ENCODE measurements around the gene GTF3A. TPM values are rescaled to one million over a fixed set of nuclear protein-coding genes. Genes with fewer than 3 reads are reported as not detected.

GTF3A gene
- total and polyA plus RNA-seq, 2 of the 8 experiments (the other 6 are each of a cell fraction or from before 2014, with no cell fraction given) = 41.6 to 96.5 TPM

- no peak overlapping the region for H3K4ac ChIP-seq (replicated peaks; ENCODE audit: insufficient read length, low read depth, low read length)
- no peak overlapping the region for H3K18ac ChIP-seq (ENCODE audit: extremely low read depth, low read length)
- no peak overlapping the region for H3K23ac ChIP-seq (ENCODE audit: insufficient read length)
- H3K27me3 ChIP-seq (replicated peaks in 1 of 4; ENCODE audit: control insufficient read depth in 3 of 4, extremely low read depth in 1 of 4, insufficient read depth in 3 of 4, low read length in 3 of 4) = no peaks in the 10 kb centered on the region
- H3K14ac ChIP-seq (ENCODE audit: insufficient read length) = no peak overlapping the region
- 89% methylated on average over 5 of the region's 5 CpGs; no CpG with 5 or more reads in 1 of the 2 experiments for WGBS, 2 experiments (ENCODE audit: extremely low coverage in 1 of 2, insufficient coverage in 1 of 2, insufficient read length in 1 of 2, insufficient replicate concordance in 2 of 2, low coverage in 1 of 2, low lambda C conversion rate in 2 of 2, missing lambda C conversion rate in 1 of 2)
- H2BK15ac ChIP-seq (ENCODE audit: low read length) = no peak overlapping the region
- no peaks in the 10 kb centered on the region for H3K79me2 ChIP-seq (ENCODE audit: control insufficient read depth in 1 of 2, insufficient read depth in 2 of 2, low read length in 2 of 2)
- H3K27ac ChIP-seq (ENCODE audit: low read depth, low read length) = no peak overlapping the region
- no peak overlapping the region for H3K56ac ChIP-seq (replicated peaks; ENCODE audit: insufficient read length, low read depth, low read length)
- no peak for DNase-seq (ENCODE audit: low read depth in 1 of 2, low spot score in 2 of 2)
- no peaks in the 10 kb centered on the region for H3K9me3 ChIP-seq (ENCODE audit: insufficient read depth in 2 of 2, low read depth in 1 of 2, low read length in 1 of 2)
- no peak overlapping the region for H2BK120ac ChIP-seq (replicated peaks; ENCODE audit: low read depth, low read length)
- no peak overlapping the region for H3K4me2 ChIP-seq (ENCODE audit: insufficient read depth in 1 of 2, low read depth in 2 of 2, low read length in 2 of 2)
- no peaks in the 10 kb centered on the region for H4K20me1 ChIP-seq (replicated peaks in 1 of 2; ENCODE audit: control insufficient read depth in 1 of 2, insufficient read depth in 2 of 2, low read length in 2 of 2)
- H3K9ac ChIP-seq (replicated peaks in 1 of 4; ENCODE audit: extremely low read depth in 1 of 4, low read depth in 3 of 4, low read length in 3 of 4) = no peak overlapping the region
- FAIRE-seq = no peak
- CTCF ChIA-PET (ENCODE audit: partially characterized antibody) = no interaction called here
- no peak overlapping the region for H2AK5ac ChIP-seq (ENCODE audit: low read depth, low read length)
- no peaks in the 10 kb centered on the region for H3K23me2 ChIP-seq (ENCODE audit: low read depth, low read length)
- no peak overlapping the region for H4K91ac ChIP-seq (replicated peaks; ENCODE audit: insufficient read length, low read length)
- H4K8ac ChIP-seq (ENCODE audit: extremely low read depth, insufficient read depth, low read length) = no peak overlapping the region
- no peak overlapping the region for H2BK5ac ChIP-seq (ENCODE audit: low read depth, low read length)
- H3K79me1 ChIP-seq (ENCODE audit: low read depth, low read length) = no peaks in the 10 kb centered on the region
- H2BK20ac ChIP-seq (ENCODE audit: low read length) = no peak overlapping the region
- no peak overlapping the region for H2BK12ac ChIP-seq (ENCODE audit: low read depth, low read length)
- H3K4me3 ChIP-seq (ENCODE audit: extremely low read depth in 1 of 4, insufficient read depth in 2 of 4, low read depth in 3 of 4, low read length in 4 of 4) = no peak overlapping the region
- H3K36me3 ChIP-seq (ENCODE audit: control insufficient read depth in 2 of 4, insufficient read depth in 4 of 4, low read length in 3 of 4) = no peaks in the 10 kb centered on the region
- no peak overlapping the region for H4K5ac ChIP-seq (ENCODE audit: insufficient read length, low read depth, low read length)
- H2AFZ ChIP-seq (ENCODE audit: low read length) = no peak overlapping the region
- POLR2A ChIA-PET (ENCODE audit: partially characterized antibody) = no interaction called here
- no peaks in the 10 kb centered on the region for H3K4me1 ChIP-seq (replicated peaks in 1 of 4; ENCODE audit: control insufficient read depth in 3 of 4, insufficient read depth in 4 of 4, low read length in 3 of 4)
- TF ChIP-seq ZNF274 (IDR thresholded peaks at IDR 0.05; ENCODE audit: borderline replicate concordance, extremely low read depth, low read length) (no peak), SP4 (IDR thresholded peaks at IDR 0.05; ENCODE audit: low read length) (no peak), CBX5 (IDR thresholded peaks at IDR 0.05; ENCODE audit: low read depth, low read length) (no peak), CHD1 (IDR thresholded peaks at IDR 0.05; ENCODE audit: low read depth, low read length) (no peak), BACH1 (IDR thresholded peaks at IDR 0.05; ENCODE audit: low read length) (no peak), POLR2A (IDR thresholded peaks at IDR 0.05; ENCODE audit: control extremely low read depth in 1 of 2, low read depth in 2 of 2, low read length in 2 of 2) (no peak), RBBP5 (IDR thresholded peaks at IDR 0.05; ENCODE audit: borderline replicate concordance, low read depth, low read length) (no peak), MAFK (IDR thresholded peaks at IDR 0.05; ENCODE audit: low read depth, low read length) (no peak), GTF2F1 (IDR thresholded peaks at IDR 0.05; ENCODE audit: borderline replicate concordance, low read depth, low read length) (no peak), SIX5 (IDR thresholded peaks at IDR 0.05; ENCODE audit: low read depth, low read length) (no peak), CHD2 (IDR thresholded peaks at IDR 0.05; ENCODE audit: low read length) (no peak), CEBPB (IDR thresholded peaks at IDR 0.05; ENCODE audit: low read depth, low read length) (no peak), CBX8 (IDR thresholded peaks at IDR 0.05; ENCODE audit: borderline replicate concordance, low read depth, low read length) (no peak), KDM1A (IDR thresholded peaks at IDR 0.05; ENCODE audit: borderline replicate concordance, low read length) (no peak), SUZ12 (IDR thresholded peaks at IDR 0.05; ENCODE audit: low read length) (no peak)
These were observed 45.8 kb downstream of the GTF3A start for GRCh38 chr13:27470075-27470820.
